ENCODE results near the gene TNK2. TPM values are rescaled to one million over a fixed set of nuclear protein-coding genes. Genes with fewer than 3 reads are reported as not detected.
"Not testable (repeated sequence)": the region's sequence is repeated elsewhere in the genome, so short reads cannot be mapped to it uniquely, and the experiment has no call there.

Gene TNK2
- total RNA-seq, 1 experiment from 2014 or later = 55.1 TPM

GRCh38 chr3:195863121-195864061 is 45.0 kb downstream of the TNK2 start:
- no peak overlapping the region for H2AFZ ChIP-seq (ENCODE audit: low read depth, low read length, poor library complexity, severe bottlenecking)
- H4K20me1 ChIP-seq (ENCODE audit: insufficient read depth) = no peaks in the 10 kb centered on the region
- 0 out of 4 replicates have a peak, but pooled peaks cover 0 to 4% of the 10 kb centered on the region in 2 experiments for H3K36me3 ChIP-seq (ENCODE audit: control insufficient read depth in 1 of 2, insufficient read depth in 2 of 2, low read length in 2 of 2)
- CTCF ChIA-PET = interaction anchor here (0.6 to 3.6 kb wide), 6 partner anchors 8 to 51 kb away, joined by 3 to 41 read pairs (median 4); no protein-coding TSS in a partner anchor
- H3K9me3 ChIP-seq (ENCODE audit: control insufficient read depth in 1 of 2, insufficient read depth in 1 of 2, low read depth in 1 of 2, low read length in 2 of 2) = no peaks in the 10 kb centered on the region
- H3K4me1 ChIP-seq (ENCODE audit: control insufficient read depth in 1 of 2, insufficient read depth in 2 of 2, low read length in 2 of 2) = peaks cover 0 to 21% of the 10 kb centered on the region in 2 experiments; a peak in 2 of 4 replicates
- intact Hi-C loops (cut with micrococcal nuclease) = loop anchor here (1.0 kb wide), 3 partner anchors 31 to 656 kb away; no protein-coding TSS in a partner anchor
- BruUV-seq (replicated peaks) = no TSS peak
- H3K9ac ChIP-seq (ENCODE audit: low read length) = no peak overlapping the region
- H3K79me2 ChIP-seq (ENCODE audit: insufficient read depth, low read length) = no peaks in the 10 kb centered on the region
- no peaks in the 10 kb centered on the region for H3K9me2 ChIP-seq (ENCODE audit: insufficient read depth)
- ATAC-seq = peak; percentile 97
- H3K4me2 ChIP-seq (ENCODE audit: low read length) = no peak overlapping the region
- DNase-seq (ENCODE audit: low read depth, low spot score) = peak; percentile 42
- no peaks in the 10 kb centered on the region for H3K27me3 ChIP-seq (ENCODE audit: insufficient read depth, low read length)
- H3K27ac ChIP-seq (ENCODE audit: low read depth, low read length) = peak overlapping the region; percentile 25; the same call in 1 of the 2 replicates
- POLR2A ChIA-PET = no interaction called here
- H3K4me3 ChIP-seq (replicated peaks in 1 of 2; ENCODE audit: low read depth in 1 of 2, low read length in 2 of 2) = no peak overlapping the region
- RAD21 ChIA-PET (ENCODE audit: low non-redundant PET in 1 of 2, low total read pairs in 2 of 2, uncharacterized antibody in 2 of 2, unreplicated experiment in 2 of 2) = interaction anchor here (1.0 kb wide), 2 partner anchors 31 kb away, joined by 4 to 8 read pairs; no protein-coding TSS in a partner anchor
- TF ChIP-seq SRF (IDR thresholded peaks at IDR 0.05; ENCODE audit: low read depth) = no peak
- no peak for TF ChIP-seq ZFX (IDR thresholded peaks at IDR 0.05)
- TF ChIP-seq EZH2 (IDR thresholded peaks at IDR 0.05) = no peak
- no peak for TF ChIP-seq TCF7L2 (IDR thresholded peaks at IDR 0.05; ENCODE audit: borderline replicate concordance, extremely low read depth, insufficient read depth, insufficient read length)
- TF ChIP-seq CTCF (IDR thresholded peaks at IDR 0.05 in 2 of 3, conservative IDR thresholded peaks at IDR 0.05 in 1 of 3; ENCODE audit: borderline replicate concordance in 1 of 3, insufficient read depth in 1 of 3, low read depth in 2 of 3, low read length in 2 of 3) = peak; percentile 88 to 97 (median 97)
- TF ChIP-seq RAD21 (IDR thresholded peaks at IDR 0.05; ENCODE audit: low read depth) = peak; percentile 97
- TF ChIP-seq EGR1 (IDR thresholded peaks at IDR 0.05; ENCODE audit: low read depth) = no peak
- TF ChIP-seq POLR2AphosphoS5 (IDR thresholded peaks at IDR 0.05; ENCODE audit: low read depth, low read length) = 0 out of 2 replicates have a peak, but pooled peaks have one; percentile 19

GRCh38 chr3:195862318-195862717 is 46.0 kb downstream of the TNK2 start:
- intact Hi-C loops (cut with micrococcal nuclease); POLR2A ChIA-PET; H3K9ac ChIP-seq (ENCODE audit: low read length); H3K79me2 ChIP-seq (ENCODE audit: insufficient read depth, low read length); H3K27me3 ChIP-seq (ENCODE audit: insufficient read depth, low read length); H3K27ac ChIP-seq (ENCODE audit: low read depth, low read length); H3K36me3 ChIP-seq (ENCODE audit: control insufficient read depth in 1 of 2, insufficient read depth in 2 of 2, low read length in 2 of 2); H3K9me3 ChIP-seq (ENCODE audit: control insufficient read depth in 1 of 2, insufficient read depth in 1 of 2, low read depth in 1 of 2, low read length in 2 of 2); ATAC-seq; H4K20me1 ChIP-seq (ENCODE audit: insufficient read depth); DNase-seq (ENCODE audit: low read depth, low spot score); H3K4me3 ChIP-seq (replicated peaks in 1 of 2; ENCODE audit: low read depth in 1 of 2, low read length in 2 of 2); H2AFZ ChIP-seq (ENCODE audit: low read depth, low read length, poor library complexity, severe bottlenecking); H3K9me2 ChIP-seq (ENCODE audit: insufficient read depth); H3K4me2 ChIP-seq (ENCODE audit: low read length); BruUV-seq (replicated peaks): not testable (repeated sequence)
- ChIA-PET CTCF (interaction anchor here (2.0 to 3.6 kb wide), 2 partner anchors 28 to 32 kb away, joined by 6 to 41 read pairs; no protein-coding TSS in a partner anchor), RAD21 (ENCODE audit: low non-redundant PET in 1 of 2, low total read pairs in 2 of 2, uncharacterized antibody in 2 of 2, unreplicated experiment in 2 of 2) (interaction anchor here in 1 of 2 experiments (1.3 kb wide), 1 partner anchor 32 kb away, joined by 5 read pairs; no protein-coding TSS in a partner anchor)
- H3K4me1 ChIP-seq (ENCODE audit: control insufficient read depth in 1 of 2, insufficient read depth in 2 of 2, low read length in 2 of 2) = peaks cover 0 to 21% of the 10 kb centered on the region in 2 experiments; a peak in 2 of 4 replicates

Measured in HCT116 (cell line).